Panc1 (cell line): Measurements from ENCODE around the gene ORM1. TPM values are rescaled to one million over a fixed set of nuclear protein-coding genes. Genes with fewer than 3 reads are reported as not detected.

Experiments
- ATAC-seq: fragments of 200-7000 bp; cut with Tn5 transposase; 2 replicates; pipeline ENCODE4 v1.9.1; 2020; ENCODE audit warnings: mild to moderate bottlenecking, moderate library complexity
- BruUV-seq: library from RNA; stranded (reverse); fragments of 400-500 nt; replicated peaks from 2 replicates; lab custom pipeline; 2021; lab: Mats Ljungman, UMichigan
- CTCF ChIA-PET: fragments of 300-600 bp; sonication (Branson Sonifier 250); formaldehyde crosslinking; loops from one replicate; lab custom pipeline; 2022; ENCODE audit warnings: antibody characterized with exemption; lab: Charles Lee
- POLR2A ChIA-PET: fragments of 300-600 bp; sonication (Branson Sonifier 250); formaldehyde crosslinking; loops from one replicate; lab custom pipeline; 2022; ENCODE audit warnings: antibody characterized with exemption; lab: Charles Lee
- DNase-seq: peaks from one replicate; pipeline ENCODE4 v3.0.0-alpha.2; 2010; ENCODE audit warnings: low read depth, low spot score
- H3K27ac ChIP-seq: 2 replicates; pipeline ENCODE4 v1.5.1; 2011; ENCODE audit warnings: mild to moderate bottlenecking, low read length, inconsistent platforms
- H3K27me3 ChIP-seq: fragments of 200-500 bp; sonication (Bioruptor generic); 2 replicates; pipeline ENCODE4 v1.6.0; 2014; ENCODE audit warnings: low read length, inconsistent platforms; ENCODE audit not compliant: control insufficient read depth, insufficient read depth
- H3K36me3 ChIP-seq: fragments of 200-500 bp; sonication (Bioruptor generic); 2 replicates; pipeline ENCODE4 v1.5.1; 2014; ENCODE audit warnings: inconsistent platforms, mild to moderate bottlenecking, low read length, moderate library complexity; ENCODE audit not compliant: control insufficient read depth, insufficient read depth
- H3K4me1 ChIP-seq: 2 replicates; pipeline ENCODE4 v1.5.1; 2011; ENCODE audit warnings: inconsistent platforms, mild to moderate bottlenecking, low read length, moderate library complexity; ENCODE audit not compliant: control insufficient read depth, insufficient read depth
- H3K4me3 ChIP-seq, 2 experiments: 2 replicates each; pipeline ENCODE4 v1.5.1; 2011 to 2012; ENCODE audit warnings: low read depth in 2 of 2, low read length in 2 of 2, mild to moderate bottlenecking in 2 of 2, inconsistent platforms in 1 of 2, moderate library complexity in 1 of 2
- H3K9me3 ChIP-seq: fragments of 200-500 bp; sonication (Bioruptor generic); 2 replicates; pipeline ENCODE4 v1.5.1; 2014; ENCODE audit warnings: low read depth, mild to moderate bottlenecking, inconsistent platforms, low read length, moderate library complexity; ENCODE audit not compliant: control insufficient read depth, insufficient read depth
- POLR2AphosphoS5 ChIP-seq: IDR thresholded peaks from 2 replicates; pipeline ENCODE4 v1.6.1; 2012; ENCODE audit warnings: mild to moderate bottlenecking, low read depth, low read length, moderate library complexity
- SIN3A ChIP-seq: IDR thresholded peaks from 2 replicates; pipeline ENCODE4 v1.6.1; 2012; ENCODE audit warnings: low read depth, mild to moderate bottlenecking, low read length, moderate library complexity, borderline replicate concordance; ENCODE audit not compliant: insufficient read depth
- TCF7L2 ChIP-seq: IDR thresholded peaks from 2 replicates; pipeline ENCODE4 v1.6.1; 2011; ENCODE audit warnings: mild to moderate bottlenecking, low read depth, low read length, inconsistent platforms
- in situ Hi-C: cut with HindIII; loops from 2 replicates; pipeline ENCODE4 v1.10.0; 2016; ENCODE audit warnings: low sequenced_read_pairs, low pct_unique_long_range_greater_than_20kb
- intact Hi-C: fragments of 100-400 bp; cut with micrococcal nuclease; formaldehyde crosslinking; loops from one replicate; pipeline ENCODE4 v1.10.0; 2022; ENCODE audit not compliant: unreplicated experiment
- total RNA-seq: library from RNA; stranded (reverse); gene quantifications from one replicate; pipeline ENCODE4 v1.2.1, GENCODE V29; 2021; ENCODE audit not compliant: unreplicated experiment
- TF ChIP-seq, protein P1 (sequence below), 2 experiments: IDR thresholded peaks; 2 replicates each; pipeline ENCODE4 v1.6.1; 2011 to 2012; ENCODE audit warnings: low read depth in 2 of 2, control low read depth in 1 of 2, low read length in 1 of 2, mild to moderate bottlenecking in 1 of 2, moderate library complexity in 1 of 2; ENCODE audit not compliant: insufficient read depth in 1 of 2
- TF ChIP-seq, protein P2 (sequence below): fragments of 450-650 bp; IDR thresholded peaks from 2 replicates; pipeline ENCODE4 v1.5.1; 2017; ENCODE audit warnings: mild to moderate bottlenecking

Gene ORM1
- total RNA-seq, 1 experiment from 2014 or later: 3.5 TPM

GRCh38 chr9:114342755-114343440, 20.0 kb downstream of the ORM1 start:
- Histone ChIP-seq H3K27me3 (no peaks in the 10 kb centered on the region), H3K36me3 (no peaks in the 10 kb centered on the region), H3K4me1 (no peaks in the 10 kb centered on the region), H3K4me3 (no peak overlapping the region), H3K9me3 (no peaks in the 10 kb centered on the region), H3K27ac (no peak overlapping the region)
- BruUV-seq: no TSS peak
- intact Hi-C loops: no loop called here
- CTCF ChIA-PET: no interaction called here
- no peak for ATAC-seq
- POLR2A ChIA-PET: no interaction called here
- TF ChIP-seq, protein P1, sequence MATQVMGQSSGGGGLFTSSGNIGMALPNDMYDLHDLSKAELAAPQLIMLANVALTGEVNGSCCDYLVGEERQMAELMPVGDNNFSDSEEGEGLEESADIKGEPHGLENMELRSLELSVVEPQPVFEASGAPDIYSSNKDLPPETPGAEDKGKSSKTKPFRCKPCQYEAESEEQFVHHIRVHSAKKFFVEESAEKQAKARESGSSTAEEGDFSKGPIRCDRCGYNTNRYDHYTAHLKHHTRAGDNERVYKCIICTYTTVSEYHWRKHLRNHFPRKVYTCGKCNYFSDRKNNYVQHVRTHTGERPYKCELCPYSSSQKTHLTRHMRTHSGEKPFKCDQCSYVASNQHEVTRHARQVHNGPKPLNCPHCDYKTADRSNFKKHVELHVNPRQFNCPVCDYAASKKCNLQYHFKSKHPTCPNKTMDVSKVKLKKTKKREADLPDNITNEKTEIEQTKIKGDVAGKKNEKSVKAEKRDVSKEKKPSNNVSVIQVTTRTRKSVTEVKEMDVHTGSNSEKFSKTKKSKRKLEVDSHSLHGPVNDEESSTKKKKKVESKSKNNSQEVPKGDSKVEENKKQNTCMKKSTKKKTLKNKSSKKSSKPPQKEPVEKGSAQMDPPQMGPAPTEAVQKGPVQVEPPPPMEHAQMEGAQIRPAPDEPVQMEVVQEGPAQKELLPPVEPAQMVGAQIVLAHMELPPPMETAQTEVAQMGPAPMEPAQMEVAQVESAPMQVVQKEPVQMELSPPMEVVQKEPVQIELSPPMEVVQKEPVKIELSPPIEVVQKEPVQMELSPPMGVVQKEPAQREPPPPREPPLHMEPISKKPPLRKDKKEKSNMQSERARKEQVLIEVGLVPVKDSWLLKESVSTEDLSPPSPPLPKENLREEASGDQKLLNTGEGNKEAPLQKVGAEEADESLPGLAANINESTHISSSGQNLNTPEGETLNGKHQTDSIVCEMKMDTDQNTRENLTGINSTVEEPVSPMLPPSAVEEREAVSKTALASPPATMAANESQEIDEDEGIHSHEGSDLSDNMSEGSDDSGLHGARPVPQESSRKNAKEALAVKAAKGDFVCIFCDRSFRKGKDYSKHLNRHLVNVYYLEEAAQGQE (IDR thresholded peaks at IDR 0.05; ENCODE audit: insufficient read depth in 1 of 2, low read depth in 2 of 2, low read length in 1 of 2): no peak
- TF ChIP-seq POLR2AphosphoS5 (no peak), TCF7L2 (no peak), SIN3A (no peak)
- TF ChIP-seq, protein P2, sequence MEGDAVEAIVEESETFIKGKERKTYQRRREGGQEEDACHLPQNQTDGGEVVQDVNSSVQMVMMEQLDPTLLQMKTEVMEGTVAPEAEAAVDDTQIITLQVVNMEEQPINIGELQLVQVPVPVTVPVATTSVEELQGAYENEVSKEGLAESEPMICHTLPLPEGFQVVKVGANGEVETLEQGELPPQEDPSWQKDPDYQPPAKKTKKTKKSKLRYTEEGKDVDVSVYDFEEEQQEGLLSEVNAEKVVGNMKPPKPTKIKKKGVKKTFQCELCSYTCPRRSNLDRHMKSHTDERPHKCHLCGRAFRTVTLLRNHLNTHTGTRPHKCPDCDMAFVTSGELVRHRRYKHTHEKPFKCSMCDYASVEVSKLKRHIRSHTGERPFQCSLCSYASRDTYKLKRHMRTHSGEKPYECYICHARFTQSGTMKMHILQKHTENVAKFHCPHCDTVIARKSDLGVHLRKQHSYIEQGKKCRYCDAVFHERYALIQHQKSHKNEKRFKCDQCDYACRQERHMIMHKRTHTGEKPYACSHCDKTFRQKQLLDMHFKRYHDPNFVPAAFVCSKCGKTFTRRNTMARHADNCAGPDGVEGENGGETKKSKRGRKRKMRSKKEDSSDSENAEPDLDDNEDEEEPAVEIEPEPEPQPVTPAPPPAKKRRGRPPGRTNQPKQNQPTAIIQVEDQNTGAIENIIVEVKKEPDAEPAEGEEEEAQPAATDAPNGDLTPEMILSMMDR: no peak
- no peak for DNase-seq
- in situ Hi-C loops: no loop called here

DNA sequence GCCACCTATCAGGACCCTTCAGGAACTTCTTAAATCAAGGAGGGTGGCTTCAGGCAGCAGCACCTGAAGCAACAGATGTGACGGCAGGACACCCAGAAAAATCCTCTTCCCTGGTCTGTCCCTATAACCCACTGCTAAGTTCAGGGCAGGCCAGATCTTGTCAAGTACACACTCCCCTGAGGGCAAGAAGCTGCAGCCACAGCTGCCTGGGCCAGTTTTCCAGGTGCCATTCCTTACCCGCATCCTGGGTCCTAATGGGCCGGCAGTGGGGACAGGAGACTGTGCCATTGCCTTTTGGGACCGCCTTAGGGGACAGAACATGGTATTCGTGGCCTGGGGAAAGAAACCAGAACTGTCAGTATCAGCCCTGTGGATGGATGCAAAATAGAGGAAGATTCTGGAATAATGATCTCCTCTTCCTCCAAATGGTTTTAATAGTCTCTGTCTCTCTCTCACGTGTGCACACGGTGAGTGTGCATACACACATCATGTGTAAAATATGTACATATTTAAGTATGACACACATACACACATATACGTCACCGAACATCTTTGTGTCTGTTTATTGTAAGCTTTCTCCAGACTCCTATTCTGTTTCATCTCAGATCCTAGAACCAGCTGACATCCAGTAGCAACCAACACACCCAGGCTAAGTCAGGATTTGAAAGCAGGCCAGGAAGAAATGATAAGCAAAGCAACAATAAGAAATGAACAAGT, 20.7 kb downstream of the ORM1 start:
- intact Hi-C loops (no loop called here), in situ Hi-C loops (no loop called here)
- no peak for ATAC-seq
- H3K36me3 ChIP-seq: no peaks in the 10 kb centered on the region
- H3K4me1 ChIP-seq: no peaks in the 10 kb centered on the region
- H3K27me3 ChIP-seq: no peaks in the 10 kb centered on the region
- CTCF ChIA-PET: no interaction called here
- TF ChIP-seq TCF7L2: no peak
- TF ChIP-seq, protein P2: no peak
- TF ChIP-seq POLR2AphosphoS5: no peak
- TF ChIP-seq, protein P1 (IDR thresholded peaks at IDR 0.05; ENCODE audit: insufficient read depth in 1 of 2, low read depth in 2 of 2, low read length in 1 of 2): no peak
- TF ChIP-seq SIN3A: no peak
- DNase-seq: no peak
- no TSS peak for BruUV-seq
- POLR2A ChIA-PET: interaction anchor here (0.6 kb wide), 1 partner anchor 196 kb away, joined by 5 read pairs; no protein-coding TSS in a partner anchor
- H3K4me3 ChIP-seq: no peak overlapping the region
- no peak overlapping the region for H3K27ac ChIP-seq
- H3K9me3 ChIP-seq: no peaks in the 10 kb centered on the region
